Hepatocyte (in vitro differentiated cells): ENCODE data around the gene C19orf85. TPM values are rescaled to one million over a fixed set of nuclear protein-coding genes. Genes with fewer than 3 reads are reported as not detected.

Experiments
- DNase-seq: peaks from one replicate; pipeline ENCODE4 v3.0.0-alpha.2; 2016; ENCODE audit warnings: low spot score
- H2AFZ ChIP-seq: fragments of 200-600 bp; sonication (generic); 2 replicates; pipeline ENCODE4 v1.6.0; 2016; ENCODE audit warnings: antibody characterized with exemption, mild to moderate bottlenecking
- H3K27ac ChIP-seq: fragments of 200-600 bp; sonication (generic); 2 replicates; pipeline ENCODE4 v1.5.1; 2016; ENCODE audit warnings: mild to moderate bottlenecking
- H3K27me3 ChIP-seq: fragments of 200-600 bp; sonication (generic); 2 replicates; pipeline ENCODE4 v1.6.1; 2016
- H3K36me3 ChIP-seq: fragments of 200-600 bp; sonication (generic); replicated peaks from 2 replicates; pipeline ENCODE4 v1.5.1; 2016; ENCODE audit warnings: low read depth; ENCODE audit not compliant: insufficient read depth
- H3K4me1 ChIP-seq: fragments of 200-600 bp; sonication (generic); 2 replicates; pipeline ENCODE4 v1.5.1; 2016; ENCODE audit warnings: mild to moderate bottlenecking, moderate library complexity; ENCODE audit not compliant: insufficient read depth
- H3K4me2 ChIP-seq: fragments of 200-600 bp; sonication (generic); 2 replicates; pipeline ENCODE4 v1.6.0; 2016
- H3K4me3 ChIP-seq: fragments of 200-600 bp; sonication (generic); 2 replicates; pipeline ENCODE4 v1.5.1; 2016; ENCODE audit warnings: mild to moderate bottlenecking
- H3K79me2 ChIP-seq: fragments of 200-600 bp; sonication (generic); 2 replicates; pipeline ENCODE4 v1.6.0; 2017; ENCODE audit warnings: mild to moderate bottlenecking
- H3K9me2 ChIP-seq: fragments of 200-600 bp; sonication (generic); replicated peaks from 2 replicates; pipeline ENCODE4 v1.6.0; 2017; ENCODE audit warnings: mild to moderate bottlenecking; ENCODE audit not compliant: insufficient read depth
- H3K9me3 ChIP-seq: fragments of 200-600 bp; sonication (generic); 2 replicates; pipeline ENCODE4 v1.5.1; 2016; ENCODE audit warnings: low read depth, mild to moderate bottlenecking
- H4K20me1 ChIP-seq: fragments of 200-600 bp; sonication (generic); 2 replicates; pipeline ENCODE4 v1.6.0; 2016; ENCODE audit warnings: mild to moderate bottlenecking; ENCODE audit not compliant: insufficient read depth, poor library complexity, severe bottlenecking
- EZH2 ChIP-seq: fragments of 200-600 bp; sonication (generic); IDR thresholded peaks from 2 replicates; pipeline ENCODE4 v1.6.1; 2016; ENCODE audit warnings: antibody characterized with exemption, mild to moderate bottlenecking, borderline replicate concordance
- EZH2phosphoT487 ChIP-seq: fragments of 200-600 bp; sonication (generic); IDR thresholded peaks from one replicate; pipeline ENCODE4 v1.6.1; 2018; ENCODE audit warnings: antibody characterized with exemption, mild to moderate bottlenecking, low read depth, moderate library complexity; ENCODE audit not compliant: unreplicated experiment, severe bottlenecking
- WGBS: methylation state at CpG from one replicate; pipeline ENCODE4 v1.1.6; 2016; ENCODE audit warnings: low lambda C conversion rate; ENCODE audit errors: missing lambda C conversion rate; 5-methylcytosine and 5-hydroxymethylcytosine counted together
- polyA plus RNA-seq: library from polyadenylated mRNA; unstranded; fragments of >200 nt; fragmentation: Nextera tagmentation; extraction: Ambion mirVana; gene quantifications from 2 replicates; pipeline ENCODE4 v1.2.1, GENCODE V29; 2016
- total RNA-seq: library from RNA; depleted of rRNA; stranded (reverse); fragments of >200 nt; gene quantifications from 2 replicates; pipeline ENCODE4 v1.2.3, GENCODE V29; 2014
- TF ChIP-seq, protein P1 (sequence below): fragments of 200-600 bp; sonication (generic); IDR thresholded peaks from 2 replicates; pipeline ENCODE4 v1.5.1; 2016; ENCODE audit warnings: antibody characterized with exemption, mild to moderate bottlenecking; ENCODE audit not compliant: poor library complexity

Gene C19orf85
- total and polyA plus RNA-seq, 2 experiments from 2014 or later, result not detected

GRCh38 chr19:55465460-55466240 is 1.1 kb upstream of the C19orf85 start:
- Histone ChIP-seq H2AFZ (no peak overlapping the region), H3K27ac (no peak overlapping the region), H3K9me3 (no peaks in the 10 kb centered on the region), H3K79me2 (no peaks in the 10 kb centered on the region), H3K4me1 (peaks cover 4% of the 10 kb centered on the region), H3K27me3 (no peaks in the 10 kb centered on the region), H3K4me3 (no peak overlapping the region), H4K20me1 (no peaks in the 10 kb centered on the region), H3K4me2 (no peak overlapping the region), H3K9me2 (no peaks in the 10 kb centered on the region), H3K36me3 (no peaks in the 10 kb centered on the region)
- TF ChIP-seq, protein P1, sequence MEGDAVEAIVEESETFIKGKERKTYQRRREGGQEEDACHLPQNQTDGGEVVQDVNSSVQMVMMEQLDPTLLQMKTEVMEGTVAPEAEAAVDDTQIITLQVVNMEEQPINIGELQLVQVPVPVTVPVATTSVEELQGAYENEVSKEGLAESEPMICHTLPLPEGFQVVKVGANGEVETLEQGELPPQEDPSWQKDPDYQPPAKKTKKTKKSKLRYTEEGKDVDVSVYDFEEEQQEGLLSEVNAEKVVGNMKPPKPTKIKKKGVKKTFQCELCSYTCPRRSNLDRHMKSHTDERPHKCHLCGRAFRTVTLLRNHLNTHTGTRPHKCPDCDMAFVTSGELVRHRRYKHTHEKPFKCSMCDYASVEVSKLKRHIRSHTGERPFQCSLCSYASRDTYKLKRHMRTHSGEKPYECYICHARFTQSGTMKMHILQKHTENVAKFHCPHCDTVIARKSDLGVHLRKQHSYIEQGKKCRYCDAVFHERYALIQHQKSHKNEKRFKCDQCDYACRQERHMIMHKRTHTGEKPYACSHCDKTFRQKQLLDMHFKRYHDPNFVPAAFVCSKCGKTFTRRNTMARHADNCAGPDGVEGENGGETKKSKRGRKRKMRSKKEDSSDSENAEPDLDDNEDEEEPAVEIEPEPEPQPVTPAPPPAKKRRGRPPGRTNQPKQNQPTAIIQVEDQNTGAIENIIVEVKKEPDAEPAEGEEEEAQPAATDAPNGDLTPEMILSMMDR, result no peak
- TF ChIP-seq EZH2phosphoT487 (no peak), EZH2 (no peak)
- WGBS, result 88% methylated on average over 11 of the region's 11 CpGs
- DNase-seq, result no peak

DNA sequence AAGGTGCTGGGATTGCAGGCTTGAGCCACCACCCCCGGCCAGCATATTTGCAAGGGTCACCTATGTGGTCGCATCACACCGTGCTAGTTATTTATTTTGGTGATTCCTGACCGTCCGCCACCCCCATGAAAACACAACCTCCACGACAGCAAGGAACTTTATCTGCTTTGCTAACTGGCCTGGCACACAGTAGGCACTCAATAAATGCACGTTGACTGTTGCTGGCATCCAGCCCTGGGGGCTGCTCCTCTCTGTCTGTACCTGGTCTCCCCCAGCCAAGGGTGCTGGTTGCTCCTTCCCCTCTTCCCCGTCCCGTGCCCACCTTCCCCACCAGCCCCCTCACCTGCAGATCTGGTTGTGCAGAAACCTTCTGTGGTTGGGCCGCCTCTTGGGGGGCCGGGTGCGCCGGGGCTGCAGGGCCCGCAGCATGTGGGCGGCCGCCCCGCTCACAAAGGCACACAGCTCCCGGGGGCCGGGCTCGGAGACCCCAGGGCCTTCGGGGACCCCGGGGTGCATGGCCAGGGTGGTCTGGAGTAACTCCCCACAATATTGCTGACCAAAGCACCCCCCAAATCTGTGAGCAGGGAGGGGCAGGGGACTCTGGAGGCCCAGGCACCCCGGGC is 401 bp downstream of the C19orf85 start:
- Histone ChIP-seq H3K36me3 (no peaks in the 10 kb centered on the region), H2AFZ (no peak overlapping the region), H4K20me1 (peaks cover 4% of the 10 kb centered on the region), H3K9me2 (no peaks in the 10 kb centered on the region), H3K9me3 (no peaks in the 10 kb centered on the region), H3K4me2 (no peak overlapping the region), H3K4me3 (no peak overlapping the region), H3K27ac (no peak overlapping the region), H3K79me2 (peaks cover 6% of the 10 kb centered on the region), H3K4me1 (peaks cover 8% of the 10 kb centered on the region), H3K27me3 (no peaks in the 10 kb centered on the region)
- DNase-seq, result no peak
- no peak for TF ChIP-seq EZH2phosphoT487
- no peak for TF ChIP-seq EZH2
- TF ChIP-seq, protein P1, result no peak
- 81% methylated on average over 23 of the region's 23 CpGs for WGBS

DNA sequence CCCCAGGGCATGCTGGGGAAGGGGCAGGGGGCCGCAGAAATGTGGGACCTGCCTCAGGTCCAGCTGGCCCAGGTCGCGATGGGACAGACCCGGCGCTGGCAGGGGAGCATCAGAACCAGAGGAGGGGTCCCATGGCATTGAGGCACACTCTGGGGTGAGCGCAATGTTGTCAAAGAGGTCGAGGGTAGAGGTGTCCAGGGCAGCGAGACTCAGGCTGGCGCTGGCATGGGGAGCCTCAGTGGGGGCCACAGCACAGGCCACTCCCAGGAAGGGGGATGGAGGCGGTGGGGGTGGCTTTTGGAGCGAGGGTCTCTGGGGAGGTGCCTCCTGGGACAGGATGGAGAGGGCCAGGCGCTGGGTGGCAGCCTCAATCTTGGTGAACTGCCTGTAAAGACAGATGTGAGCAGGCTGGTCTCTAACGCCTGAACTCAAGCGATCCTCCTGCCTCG is 944 bp downstream of the C19orf85 start:
- Histone ChIP-seq H3K36me3 (no peaks in the 10 kb centered on the region), H3K79me2 (peaks cover 11% of the 10 kb centered on the region), H3K9me2 (no peaks in the 10 kb centered on the region), H3K9me3 (no peaks in the 10 kb centered on the region), H3K27me3 (no peaks in the 10 kb centered on the region), H3K27ac (no peak overlapping the region), H2AFZ (no peak overlapping the region), H3K4me1 (peaks cover 8% of the 10 kb centered on the region), H3K4me2 (no peak overlapping the region), H4K20me1 (peaks cover 7% of the 10 kb centered on the region), H3K4me3 (no peak overlapping the region)
- no peak for DNase-seq
- TF ChIP-seq EZH2phosphoT487 (no peak), EZH2 (no peak)
- TF ChIP-seq, protein P1, result no peak
- 80% methylated on average over 15 of the region's 15 CpGs for WGBS
